SK-N-SH treated with all-trans-retinoic acid at 6 μM for 48 hours (cell line): ENCODE measurements around the gene KRTAP17-1.

Source experiments
- ATAC-seq: fragments of 200-7000 bp; cut with Tn5 transposase; 3 replicates; pipeline ENCODE4 v1.9.1; 2020; ENCODE audit warnings: mild to moderate bottlenecking, moderate library complexity
- BACH2 ChIP-seq: fragments of 250-450 bp; sonication (Bioruptor Pico); IDR thresholded peaks from 2 replicates; pipeline ENCODE4 v1.9.0; 2021; ENCODE audit warnings: mild to moderate bottlenecking, borderline replicate concordance
- CSDC2 ChIP-seq: fragments of 250-450 bp; sonication (Bioruptor Pico); IDR thresholded peaks from 2 replicates; pipeline ENCODE4 v1.5.0; 2020; ENCODE audit warnings: mild to moderate bottlenecking, moderate library complexity
- ESRRG ChIP-seq: fragments of 250-450 bp; sonication (Bioruptor Pico); IDR thresholded peaks from 2 replicates; pipeline ENCODE4 v1.6.1; 2021; ENCODE audit warnings: mild to moderate bottlenecking
- GLIS3 ChIP-seq: fragments of 250-450 bp; sonication (Bioruptor Pico); IDR thresholded peaks from 2 replicates; pipeline ENCODE4 v1.5.0; 2020; ENCODE audit warnings: mild to moderate bottlenecking, moderate library complexity
- ISL1 ChIP-seq: fragments of 250-450 bp; sonication (Bioruptor Pico); IDR thresholded peaks from 2 replicates; pipeline ENCODE4 v2.1.2; 2022; ENCODE audit warnings: mild to moderate bottlenecking, moderate library complexity
- PPARA ChIP-seq: fragments of 250-450 bp; sonication (Bioruptor Pico); IDR thresholded peaks from 2 replicates; pipeline ENCODE4 v1.5.0; 2020; ENCODE audit warnings: mild to moderate bottlenecking, borderline replicate concordance
- RARB ChIP-seq: fragments of 250-450 bp; sonication (Bioruptor Pico); IDR thresholded peaks from 2 replicates; pipeline ENCODE4 v1.8.0; 2021; ENCODE audit warnings: mild to moderate bottlenecking, moderate library complexity
- TCF4 ChIP-seq: fragments of 250-450 bp; sonication (Bioruptor Pico); IDR thresholded peaks from 2 replicates; pipeline ENCODE4 v1.8.0; 2021; ENCODE audit warnings: mild to moderate bottlenecking, moderate library complexity, borderline replicate concordance
- TOX ChIP-seq: fragments of 250-450 bp; sonication (Bioruptor Pico); IDR thresholded peaks from 2 replicates; pipeline ENCODE4 v1.8.0; 2021; ENCODE audit warnings: mild to moderate bottlenecking, moderate library complexity, borderline replicate concordance
- ZC3H10 ChIP-seq: fragments of 250-450 bp; sonication (Bioruptor Pico); IDR thresholded peaks from 2 replicates; pipeline ENCODE4 v1.5.1; 2021; ENCODE audit warnings: mild to moderate bottlenecking, moderate library complexity
- ZFP3 ChIP-seq: fragments of 250-450 bp; sonication (Bioruptor Pico); IDR thresholded peaks from 2 replicates; pipeline ENCODE4 v1.5.0; 2020; ENCODE audit warnings: mild to moderate bottlenecking, moderate library complexity
- ZFP30 ChIP-seq: fragments of 450-650 bp; formaldehyde crosslinking; IDR thresholded peaks from 2 replicates; pipeline ENCODE4 v1.5.0; 2022; ENCODE audit warnings: mild to moderate bottlenecking, moderate library complexity
- ZNF565 ChIP-seq: fragments of 450-650 bp; formaldehyde crosslinking; conservative IDR thresholded peaks from 2 replicates; pipeline ENCODE4 v1.5.0; 2020; ENCODE audit warnings: low read depth, mild to moderate bottlenecking, moderate library complexity
- ZNF70 ChIP-seq: fragments of 450-650 bp; formaldehyde crosslinking; IDR thresholded peaks from 2 replicates; pipeline ENCODE4 v1.5.0; 2020; ENCODE audit warnings: mild to moderate bottlenecking, moderate library complexity
- ZNF8 ChIP-seq: fragments of 450-650 bp; formaldehyde crosslinking; IDR thresholded peaks from 2 replicates; pipeline ENCODE4 v1.5.0; 2020; ENCODE audit warnings: mild to moderate bottlenecking, moderate library complexity
- TF ChIP-seq, protein P1 (sequence below): fragments of 250-450 bp; sonication (Bioruptor Pico); IDR thresholded peaks from 2 replicates; pipeline ENCODE4 v1.5.1; 2021; ENCODE audit warnings: mild to moderate bottlenecking, moderate library complexity
- TF ChIP-seq, protein P2 (sequence below): fragments of 250-450 bp; sonication (Bioruptor Pico); IDR thresholded peaks from 2 replicates; pipeline ENCODE4 v1.5.1; 2020; ENCODE audit warnings: low read depth, mild to moderate bottlenecking, moderate library complexity
- TF ChIP-seq, protein P3 (sequence below): fragments of 250-450 bp; sonication (Bioruptor Pico); IDR thresholded peaks from 2 replicates; pipeline ENCODE4 v1.5.0; 2020; ENCODE audit warnings: mild to moderate bottlenecking, moderate library complexity
- TF ChIP-seq, protein P4 (sequence below): fragments of 250-450 bp; sonication (Bioruptor Pico); IDR thresholded peaks from 2 replicates; pipeline ENCODE4 v1.8.0; 2021; ENCODE audit warnings: low read depth, mild to moderate bottlenecking, moderate library complexity, borderline replicate concordance

Gene KRTAP17-1

DNA sequence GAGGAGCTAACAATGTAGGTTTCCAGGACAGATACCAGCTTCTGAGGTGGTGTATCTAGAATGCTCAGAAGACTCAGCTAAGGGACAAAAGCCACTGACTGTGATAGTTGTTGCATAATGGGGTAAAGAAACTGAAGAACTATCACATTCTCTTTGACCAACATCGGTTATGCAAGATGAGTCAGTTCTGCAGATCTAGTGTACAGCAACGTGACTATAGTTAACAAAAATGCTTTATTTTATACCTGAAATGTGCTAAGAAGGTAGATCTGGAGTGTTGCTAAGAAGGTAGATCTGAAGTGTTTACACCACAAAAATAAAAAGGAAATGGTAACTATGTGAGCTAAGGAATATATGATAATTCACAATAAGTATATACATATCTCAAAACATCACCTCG, 47.8 kb downstream of the KRTAP17-1 start (continued):
- TF ChIP-seq ZFP3 (CRISPR knock-in tag) (no peak), ESRRG (no peak), ZNF565 (CRISPR knock-in tag) (no peak)

DNA sequence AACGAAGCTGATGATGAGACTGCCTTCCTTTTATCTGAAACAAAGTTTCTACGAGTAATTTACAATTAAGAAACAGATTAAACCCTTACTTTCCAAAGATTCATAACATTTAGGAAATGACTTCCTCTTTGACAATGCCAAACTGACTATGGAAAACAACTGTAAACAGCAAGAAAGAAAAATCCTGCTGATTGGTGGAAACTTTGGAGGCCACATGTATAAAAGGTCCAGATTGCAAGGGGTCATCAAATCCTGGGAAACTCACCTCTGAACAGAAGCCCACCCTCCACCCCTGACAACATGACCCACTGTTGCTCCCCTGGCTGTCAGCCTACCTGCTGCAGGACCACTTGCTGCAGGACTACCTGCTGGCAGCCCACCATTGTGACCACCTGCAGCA, 50.4 kb downstream of the KRTAP17-1 start, which contains the start of gene KRTAP9-6:
Gene KRTAP9-6, plus strand, starts transcription at position 301 of the 400 bp plus-strand sequence. Its CDS starts 0 bp downstream, at position 301.
- no peak for TF ChIP-seq TCF4 (CRISPR knock-in tag)
- no peak for TF ChIP-seq ZNF565 (CRISPR knock-in tag)
- TF ChIP-seq, protein P1, sequence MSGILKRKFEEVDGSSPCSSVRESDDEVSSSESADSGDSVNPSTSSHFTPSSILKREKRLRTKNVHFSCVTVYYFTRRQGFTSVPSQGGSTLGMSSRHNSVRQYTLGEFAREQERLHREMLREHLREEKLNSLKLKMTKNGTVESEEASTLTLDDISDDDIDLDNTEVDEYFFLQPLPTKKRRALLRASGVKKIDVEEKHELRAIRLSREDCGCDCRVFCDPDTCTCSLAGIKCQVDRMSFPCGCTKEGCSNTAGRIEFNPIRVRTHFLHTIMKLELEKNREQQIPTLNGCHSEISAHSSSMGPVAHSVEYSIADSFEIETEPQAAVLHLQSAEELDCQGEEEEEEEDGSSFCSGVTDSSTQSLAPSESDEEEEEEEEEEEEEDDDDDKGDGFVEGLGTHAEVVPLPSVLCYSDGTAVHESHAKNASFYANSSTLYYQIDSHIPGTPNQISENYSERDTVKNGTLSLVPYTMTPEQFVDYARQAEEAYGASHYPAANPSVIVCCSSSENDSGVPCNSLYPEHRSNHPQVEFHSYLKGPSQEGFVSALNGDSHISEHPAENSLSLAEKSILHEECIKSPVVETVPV (CRISPR knock-in tag), result no peak
- no peak for TF ChIP-seq ISL1 (CRISPR knock-in tag)
- TF ChIP-seq ZNF8 (CRISPR knock-in tag), result no peak
- no peak for TF ChIP-seq ZFP3 (CRISPR knock-in tag)
- TF ChIP-seq RARB (CRISPR knock-in tag), result no peak
- no peak for TF ChIP-seq ZNF70
- no peak for TF ChIP-seq ESRRG
- TF ChIP-seq, protein P2, sequence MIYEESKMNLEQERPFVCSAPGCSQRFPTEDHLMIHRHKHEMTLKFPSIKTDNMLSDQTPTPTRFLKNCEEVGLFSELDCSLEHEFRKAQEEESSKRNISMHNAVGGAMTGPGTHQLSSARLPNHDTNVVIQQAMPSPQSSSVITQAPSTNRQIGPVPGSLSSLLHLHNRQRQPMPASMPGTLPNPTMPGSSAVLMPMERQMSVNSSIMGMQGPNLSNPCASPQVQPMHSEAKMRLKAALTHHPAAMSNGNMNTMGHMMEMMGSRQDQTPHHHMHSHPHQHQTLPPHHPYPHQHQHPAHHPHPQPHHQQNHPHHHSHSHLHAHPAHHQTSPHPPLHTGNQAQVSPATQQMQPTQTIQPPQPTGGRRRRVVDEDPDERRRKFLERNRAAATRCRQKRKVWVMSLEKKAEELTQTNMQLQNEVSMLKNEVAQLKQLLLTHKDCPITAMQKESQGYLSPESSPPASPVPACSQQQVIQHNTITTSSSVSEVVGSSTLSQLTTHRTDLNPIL (CRISPR knock-in tag), result no peak
- no peak for TF ChIP-seq ZC3H10 (CRISPR knock-in tag)
- TF ChIP-seq TOX (CRISPR knock-in tag), result no peak
- TF ChIP-seq PPARA (CRISPR knock-in tag), result no peak
- TF ChIP-seq BACH2, result no peak
- TF ChIP-seq, protein P3, sequence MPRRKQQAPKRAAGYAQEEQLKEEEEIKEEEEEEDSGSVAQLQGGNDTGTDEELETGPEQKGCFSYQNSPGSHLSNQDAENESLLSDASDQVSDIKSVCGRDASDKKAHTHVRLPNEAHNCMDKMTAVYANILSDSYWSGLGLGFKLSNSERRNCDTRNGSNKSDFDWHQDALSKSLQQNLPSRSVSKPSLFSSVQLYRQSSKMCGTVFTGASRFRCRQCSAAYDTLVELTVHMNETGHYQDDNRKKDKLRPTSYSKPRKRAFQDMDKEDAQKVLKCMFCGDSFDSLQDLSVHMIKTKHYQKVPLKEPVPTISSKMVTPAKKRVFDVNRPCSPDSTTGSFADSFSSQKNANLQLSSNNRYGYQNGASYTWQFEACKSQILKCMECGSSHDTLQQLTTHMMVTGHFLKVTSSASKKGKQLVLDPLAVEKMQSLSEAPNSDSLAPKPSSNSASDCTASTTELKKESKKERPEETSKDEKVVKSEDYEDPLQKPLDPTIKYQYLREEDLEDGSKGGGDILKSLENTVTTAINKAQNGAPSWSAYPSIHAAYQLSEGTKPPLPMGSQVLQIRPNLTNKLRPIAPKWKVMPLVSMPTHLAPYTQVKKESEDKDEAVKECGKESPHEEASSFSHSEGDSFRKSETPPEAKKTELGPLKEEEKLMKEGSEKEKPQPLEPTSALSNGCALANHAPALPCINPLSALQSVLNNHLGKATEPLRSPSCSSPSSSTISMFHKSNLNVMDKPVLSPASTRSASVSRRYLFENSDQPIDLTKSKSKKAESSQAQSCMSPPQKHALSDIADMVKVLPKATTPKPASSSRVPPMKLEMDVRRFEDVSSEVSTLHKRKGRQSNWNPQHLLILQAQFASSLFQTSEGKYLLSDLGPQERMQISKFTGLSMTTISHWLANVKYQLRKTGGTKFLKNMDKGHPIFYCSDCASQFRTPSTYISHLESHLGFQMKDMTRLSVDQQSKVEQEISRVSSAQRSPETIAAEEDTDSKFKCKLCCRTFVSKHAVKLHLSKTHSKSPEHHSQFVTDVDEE, result no peak
- TF ChIP-seq GLIS3 (CRISPR knock-in tag), result no peak
- no peak for TF ChIP-seq ZFP30
- TF ChIP-seq CSDC2 (CRISPR knock-in tag), result no peak
- TF ChIP-seq, protein P4, sequence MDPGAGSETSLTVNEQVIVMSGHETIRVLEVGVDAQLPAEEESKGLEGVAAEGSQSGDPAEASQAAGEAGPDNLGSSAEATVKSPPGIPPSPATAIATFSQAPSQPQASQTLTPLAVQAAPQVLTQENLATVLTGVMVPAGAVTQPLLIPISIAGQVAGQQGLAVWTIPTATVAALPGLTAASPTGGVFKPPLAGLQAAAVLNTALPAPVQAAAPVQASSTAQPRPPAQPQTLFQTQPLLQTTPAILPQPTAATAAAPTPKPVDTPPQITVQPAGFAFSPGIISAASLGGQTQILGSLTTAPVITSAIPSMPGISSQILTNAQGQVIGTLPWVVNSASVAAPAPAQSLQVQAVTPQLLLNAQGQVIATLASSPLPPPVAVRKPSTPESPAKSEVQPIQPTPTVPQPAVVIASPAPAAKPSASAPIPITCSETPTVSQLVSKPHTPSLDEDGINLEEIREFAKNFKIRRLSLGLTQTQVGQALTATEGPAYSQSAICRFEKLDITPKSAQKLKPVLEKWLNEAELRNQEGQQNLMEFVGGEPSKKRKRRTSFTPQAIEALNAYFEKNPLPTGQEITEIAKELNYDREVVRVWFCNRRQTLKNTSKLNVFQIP, result no peak
- ATAC-seq, result no peak
